ENCODE data around the gene DPP6.

- TF ChIP-seq, protein P1, sequence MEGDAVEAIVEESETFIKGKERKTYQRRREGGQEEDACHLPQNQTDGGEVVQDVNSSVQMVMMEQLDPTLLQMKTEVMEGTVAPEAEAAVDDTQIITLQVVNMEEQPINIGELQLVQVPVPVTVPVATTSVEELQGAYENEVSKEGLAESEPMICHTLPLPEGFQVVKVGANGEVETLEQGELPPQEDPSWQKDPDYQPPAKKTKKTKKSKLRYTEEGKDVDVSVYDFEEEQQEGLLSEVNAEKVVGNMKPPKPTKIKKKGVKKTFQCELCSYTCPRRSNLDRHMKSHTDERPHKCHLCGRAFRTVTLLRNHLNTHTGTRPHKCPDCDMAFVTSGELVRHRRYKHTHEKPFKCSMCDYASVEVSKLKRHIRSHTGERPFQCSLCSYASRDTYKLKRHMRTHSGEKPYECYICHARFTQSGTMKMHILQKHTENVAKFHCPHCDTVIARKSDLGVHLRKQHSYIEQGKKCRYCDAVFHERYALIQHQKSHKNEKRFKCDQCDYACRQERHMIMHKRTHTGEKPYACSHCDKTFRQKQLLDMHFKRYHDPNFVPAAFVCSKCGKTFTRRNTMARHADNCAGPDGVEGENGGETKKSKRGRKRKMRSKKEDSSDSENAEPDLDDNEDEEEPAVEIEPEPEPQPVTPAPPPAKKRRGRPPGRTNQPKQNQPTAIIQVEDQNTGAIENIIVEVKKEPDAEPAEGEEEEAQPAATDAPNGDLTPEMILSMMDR (IDR thresholded peaks at IDR 0.05): no peak
- TF ChIP-seq POLR2A (IDR thresholded peaks at IDR 0.05): no peak
These were observed 641.5 kb downstream of the DPP6 start for GRCh38 chr7:154693661-154694060.

Data from ovary (tissue), 3 donors.